NCI-H187 (cell line): ENCODE results near the gene BBX.

Experiments
- DNase-seq, 2 experiments: peaks; one replicate each; lab custom pipeline; 2025; lab: John Stamatoyannopoulos, UW

BBX gene

DNA sequence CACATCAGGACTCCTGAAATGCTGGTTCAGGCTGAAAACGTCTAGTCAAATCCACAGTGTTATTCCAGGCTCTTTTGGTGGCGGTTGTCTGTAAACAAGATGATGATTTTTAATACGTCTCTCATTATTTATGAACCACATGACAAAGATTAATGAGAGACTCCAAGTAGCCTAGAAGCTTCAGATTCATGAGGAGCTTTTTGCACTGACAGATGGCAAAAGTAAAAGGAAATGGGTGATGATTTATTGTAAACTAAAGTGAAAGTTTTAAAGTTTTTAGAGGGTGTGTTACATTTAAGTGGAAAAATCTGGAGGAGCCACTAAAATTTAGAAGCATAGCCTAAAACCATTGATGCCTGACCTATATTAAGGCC, 77.0 kb downstream of the BBX start:
- no peak for DNase-seq

DNA sequence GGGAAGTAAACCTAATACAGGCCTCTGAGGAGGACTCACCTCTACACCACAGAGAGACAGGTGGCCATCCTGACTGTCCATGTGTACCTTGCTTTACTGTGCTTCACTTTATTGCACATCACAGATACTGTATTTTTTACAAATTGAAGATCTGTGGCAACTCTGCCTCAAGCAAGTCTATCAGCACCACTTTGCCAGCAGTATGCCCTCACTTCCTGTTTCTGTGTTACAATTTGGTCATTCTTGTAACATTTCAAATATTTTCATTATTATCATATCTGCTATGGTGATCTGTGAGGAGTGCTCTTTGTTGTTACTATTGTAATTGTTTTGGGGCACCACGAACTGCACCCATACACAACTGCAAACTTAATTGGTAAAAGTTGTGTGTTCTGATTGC, 78.0 kb downstream of the BBX start:
- no peak for DNase-seq

DNA sequence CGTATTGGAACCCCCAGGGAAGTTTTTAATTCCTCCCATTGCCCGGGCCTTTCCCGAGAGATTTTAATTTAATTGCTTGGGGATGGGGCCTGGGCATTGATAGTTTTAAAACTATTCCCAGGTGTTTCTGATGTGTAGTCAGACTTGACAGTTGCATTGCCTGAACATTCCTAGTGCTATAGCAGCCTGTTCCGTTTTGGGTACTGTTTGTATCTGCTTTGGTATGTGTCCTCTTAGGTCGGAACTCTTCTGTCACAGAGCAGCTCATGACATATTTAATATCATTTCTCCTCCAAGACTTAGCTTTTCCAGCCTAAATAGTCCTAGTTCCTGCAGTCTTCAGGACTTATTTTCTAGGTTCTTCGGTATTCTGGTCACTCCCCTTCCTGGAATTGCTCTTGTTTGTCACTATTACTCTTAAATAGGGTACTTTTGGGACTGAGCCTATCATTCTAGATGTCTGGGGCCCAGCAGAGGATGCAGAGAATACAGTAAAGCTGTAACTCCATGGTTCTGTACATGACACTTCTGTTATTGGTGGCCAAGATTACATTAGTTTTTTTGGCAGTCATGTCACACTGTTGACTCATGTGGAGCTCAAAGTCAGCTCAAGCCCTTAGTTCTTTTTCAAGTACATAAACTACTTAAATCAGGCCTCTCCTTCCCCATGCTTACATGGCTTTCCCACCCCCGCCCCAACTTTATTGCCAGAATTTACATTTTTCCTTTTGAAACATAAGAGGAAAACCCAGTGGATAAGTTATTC, 81.5 kb downstream of the BBX start:
- DNase-seq: no peak

DNA sequence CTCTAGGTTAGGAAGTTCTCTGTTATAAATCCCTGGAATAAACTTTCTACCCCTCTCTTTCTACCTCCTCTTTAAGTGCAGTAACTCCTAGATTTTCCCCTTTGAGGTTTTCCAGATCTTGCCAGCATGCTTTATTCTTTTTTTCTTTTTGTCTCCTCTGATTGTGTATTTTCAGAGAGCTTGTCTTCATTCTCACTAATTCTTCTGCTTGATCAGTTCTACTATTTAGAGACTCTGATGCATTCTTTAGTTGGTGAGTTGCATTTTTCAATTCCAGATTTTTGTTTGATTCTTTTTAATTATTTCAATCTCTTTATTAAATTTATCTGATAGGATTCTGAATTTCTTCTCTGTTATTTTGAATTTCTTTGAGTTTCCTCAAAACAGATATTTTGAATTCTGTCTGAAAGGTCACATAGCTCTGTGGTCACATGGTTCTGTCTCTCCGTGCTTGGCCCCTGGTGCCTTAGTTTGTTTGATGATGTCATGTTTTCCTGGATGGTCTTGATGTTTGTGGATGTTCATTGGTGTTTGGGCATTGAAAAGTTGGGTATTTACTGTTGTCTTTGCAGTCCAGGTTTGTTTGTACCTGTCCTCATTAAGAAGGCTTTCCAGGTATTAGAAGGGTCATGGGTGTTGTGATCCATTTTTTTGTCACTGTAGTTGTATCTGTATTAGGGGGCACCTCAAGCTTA, 89.2 kb downstream of the BBX start:
- DNase-seq: no peak

DNA sequence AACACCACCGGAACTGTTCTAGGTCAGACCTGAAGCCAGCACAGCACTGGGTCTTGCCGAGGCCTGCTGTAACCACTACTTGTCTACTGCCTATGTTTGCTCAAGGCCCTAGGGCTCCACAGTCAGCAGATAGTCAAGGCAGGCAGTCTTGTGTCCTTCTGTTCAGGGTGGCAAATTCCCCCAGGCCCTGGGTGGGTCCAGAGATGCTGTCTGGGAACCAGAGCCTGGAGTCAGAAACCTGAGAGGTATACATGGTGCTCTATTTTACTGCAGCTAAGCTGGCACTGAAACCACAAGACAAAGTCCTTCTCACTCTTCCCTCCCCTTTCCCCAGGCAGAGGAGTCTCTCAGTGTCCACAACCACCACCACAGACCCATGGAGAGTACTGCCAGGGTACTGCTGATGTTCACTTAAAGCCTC, 89.9 kb downstream of the BBX start:
- DNase-seq: no peak

DNA sequence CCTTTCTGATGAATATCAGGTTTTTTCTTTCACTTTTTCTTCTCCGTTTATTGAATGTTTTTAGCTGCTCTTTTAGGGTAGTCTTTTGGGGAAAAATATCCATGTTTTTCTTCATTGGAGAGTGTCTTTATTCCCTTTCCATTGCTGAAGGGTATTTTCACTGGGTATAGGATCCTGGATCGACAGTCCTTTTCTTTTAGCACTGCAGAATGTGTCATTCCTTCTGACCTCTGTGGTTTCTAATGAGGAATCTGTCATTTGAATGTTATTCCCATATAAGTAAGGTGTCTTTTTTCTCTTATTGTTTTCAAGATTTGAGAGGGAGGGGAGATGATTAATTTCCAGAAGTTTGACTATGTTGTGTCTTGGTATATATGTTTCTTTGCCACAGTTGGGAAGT, 96.8 kb downstream of the BBX start:
- DNase-seq: no peak

DNA sequence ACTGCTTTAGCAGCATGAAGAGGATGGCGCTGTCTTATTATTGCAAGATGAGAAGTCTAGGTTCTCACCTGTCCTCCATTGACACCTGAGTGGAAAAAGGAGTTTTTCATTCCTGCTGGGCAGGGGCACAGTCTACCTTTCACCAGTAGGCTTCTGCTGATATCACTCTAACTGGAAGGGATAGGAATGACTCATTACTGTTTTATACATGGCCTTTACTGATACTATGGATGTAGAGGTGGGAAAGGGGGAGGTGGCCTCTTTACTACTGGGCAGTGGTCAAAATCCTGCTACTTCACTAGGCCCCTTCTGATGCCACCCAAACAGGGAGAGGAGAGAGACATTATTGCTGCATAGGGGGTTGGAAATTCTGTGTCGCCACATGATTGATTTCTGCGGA, 97.8 kb downstream of the BBX start:
- no peak for DNase-seq

DNA sequence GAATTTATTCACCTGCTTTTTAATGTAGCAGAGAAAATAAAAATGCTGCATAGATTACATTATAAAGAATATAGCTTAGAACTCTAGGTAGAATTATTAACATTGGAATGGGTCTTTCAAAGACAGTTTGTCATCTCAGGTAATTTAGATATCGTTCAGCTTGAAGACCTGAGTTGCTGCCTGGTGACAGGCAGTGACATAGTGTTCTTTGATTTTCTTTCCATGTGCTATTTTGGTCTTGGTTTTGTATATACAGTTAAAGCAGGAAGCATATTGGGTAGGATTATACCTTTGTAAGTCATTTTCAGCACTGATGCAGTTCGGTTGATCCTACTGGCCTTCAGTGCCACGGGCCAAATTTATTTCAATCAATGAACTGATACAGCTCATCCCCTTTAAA, 98.7 kb downstream of the BBX start:
- no peak for DNase-seq

DNA sequence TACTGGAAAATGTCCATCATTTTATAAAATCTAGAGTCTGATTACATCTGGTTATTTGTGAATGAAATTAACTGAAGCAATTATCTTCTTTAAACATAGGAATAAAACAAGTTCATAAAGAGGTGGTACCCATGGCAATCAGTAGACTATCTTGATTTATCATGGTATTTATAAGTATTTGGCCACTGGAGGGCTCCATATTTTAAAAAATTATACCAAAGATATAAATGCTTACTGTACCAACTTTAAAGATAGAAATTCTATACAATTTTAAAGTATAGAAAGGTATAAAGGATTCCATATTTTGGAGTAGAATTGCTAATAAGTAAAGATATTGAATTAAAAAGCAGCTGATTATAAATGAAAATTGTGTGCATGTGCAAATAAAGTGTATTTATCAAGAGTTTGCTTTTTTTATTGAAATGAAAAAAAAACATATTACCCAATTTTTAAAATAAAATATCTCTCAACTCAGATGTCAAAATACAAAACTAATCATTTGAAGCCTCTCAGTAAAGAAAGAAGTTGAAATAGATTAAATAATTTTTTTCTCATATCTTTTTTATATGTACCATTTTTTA, 105.3 kb downstream of the BBX start:
- no peak for DNase-seq

DNA sequence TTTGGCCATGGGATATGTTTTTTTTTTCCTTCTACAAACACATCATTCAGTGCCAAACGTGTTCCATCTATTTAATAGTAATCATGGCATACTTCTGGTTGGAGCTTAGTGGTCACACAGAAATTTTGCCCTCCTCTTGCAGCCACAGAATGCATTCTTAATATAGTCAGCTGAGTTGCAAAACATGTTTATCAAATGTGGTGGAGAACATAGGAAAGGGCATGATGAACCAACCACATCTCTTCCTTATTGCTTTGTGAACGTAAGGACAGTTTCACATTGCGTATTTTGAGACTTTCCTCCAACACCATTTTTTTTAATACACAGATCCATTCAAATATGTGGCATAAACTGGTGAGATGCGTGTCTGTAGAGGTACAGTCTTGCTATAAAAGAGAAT, 106.8 kb downstream of the BBX start:
- DNase-seq: no peak

DNA sequence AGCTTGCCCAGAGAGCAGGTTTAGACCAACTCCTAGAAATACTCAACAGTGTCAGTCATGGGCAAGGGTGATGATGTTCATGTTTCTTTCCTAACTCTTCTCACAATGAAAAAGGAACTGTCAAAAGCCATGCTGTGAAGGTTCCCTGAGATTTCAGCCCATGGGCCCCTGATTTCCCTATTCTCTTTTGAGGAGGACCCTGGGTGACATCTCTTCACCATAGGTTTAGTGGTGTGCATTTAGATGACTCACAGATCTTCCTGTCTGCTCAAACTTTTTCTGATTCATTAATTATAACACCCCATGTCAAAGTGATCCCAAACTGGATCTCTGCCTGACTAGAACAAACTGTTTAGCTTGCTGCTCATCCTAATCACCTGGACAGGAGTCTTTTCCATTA, 108.0 kb downstream of the BBX start:
- no peak for DNase-seq

DNA sequence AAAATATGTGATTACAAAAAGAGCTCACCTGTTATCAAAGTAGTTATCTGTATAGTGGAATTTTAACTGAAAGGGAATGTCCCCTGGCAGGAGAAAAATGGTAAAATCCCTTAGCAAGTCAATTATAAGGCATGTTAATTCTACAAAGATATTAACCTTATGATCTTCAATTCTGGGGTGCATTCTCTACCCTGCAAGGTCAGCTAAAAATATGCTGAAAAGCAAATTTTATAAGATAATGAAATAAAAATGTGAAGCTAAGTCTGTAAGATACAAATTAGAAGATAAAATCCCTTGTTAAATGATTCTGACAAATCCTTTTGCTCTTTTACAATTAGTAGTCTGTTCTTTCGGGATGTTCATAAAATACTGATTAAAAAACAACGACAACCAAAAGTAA, 109.8 kb downstream of the BBX start:
- no peak for DNase-seq

DNA sequence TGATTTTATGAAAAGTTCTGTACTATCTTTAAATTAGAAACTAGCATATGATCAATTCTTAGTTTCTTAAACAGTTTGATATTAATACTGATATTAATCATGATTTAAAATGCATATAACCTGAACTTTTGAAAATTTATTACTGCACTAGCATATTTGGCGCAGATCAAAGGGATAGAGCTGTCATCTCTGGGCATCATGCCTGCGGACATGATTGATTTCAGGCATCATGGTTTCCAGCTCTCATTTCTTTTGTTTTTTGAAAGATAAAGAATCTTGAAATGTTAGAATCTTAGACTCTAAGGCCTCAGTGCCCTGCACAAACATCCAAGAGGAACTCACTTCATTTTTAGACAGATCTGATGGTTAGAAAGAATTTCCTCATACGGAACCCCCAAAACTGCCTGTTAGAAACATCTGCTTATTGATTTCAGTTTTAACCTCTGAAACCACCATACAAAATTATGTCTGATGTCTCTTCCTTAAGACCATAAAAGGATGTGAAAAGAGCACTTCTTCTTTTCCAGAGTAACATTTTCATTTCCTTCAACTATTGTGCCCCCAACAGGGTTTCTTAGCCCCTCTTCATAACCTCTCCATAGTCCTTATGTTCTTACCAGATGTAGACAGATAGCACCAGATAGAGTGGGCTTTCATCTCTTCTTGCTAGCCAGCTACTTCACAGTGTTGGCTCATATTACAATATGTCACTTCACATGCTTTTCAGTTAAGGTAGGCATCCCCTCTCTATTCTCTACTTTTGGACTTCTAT, 110.8 kb downstream of the BBX start:
- DNase-seq: no peak

DNA sequence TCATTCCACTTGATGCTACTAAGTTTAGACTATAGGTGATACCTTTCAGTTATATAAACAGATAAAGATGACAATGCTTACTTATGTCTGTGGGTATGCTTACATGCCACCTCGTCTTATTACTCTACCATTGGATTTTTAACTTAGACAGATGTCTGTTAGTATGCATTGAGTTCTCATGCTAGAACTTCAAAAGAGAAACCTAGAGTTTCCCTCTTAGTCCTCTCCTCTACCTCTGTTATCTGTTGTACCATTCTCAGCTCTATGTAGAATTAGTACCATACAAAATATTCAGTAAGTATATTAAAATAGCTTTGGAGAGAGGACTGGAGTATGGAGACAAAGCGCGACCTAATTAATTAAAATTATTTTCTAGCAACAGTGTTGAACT, 111.3 kb downstream of the BBX start:
- DNase-seq: no peak

DNA sequence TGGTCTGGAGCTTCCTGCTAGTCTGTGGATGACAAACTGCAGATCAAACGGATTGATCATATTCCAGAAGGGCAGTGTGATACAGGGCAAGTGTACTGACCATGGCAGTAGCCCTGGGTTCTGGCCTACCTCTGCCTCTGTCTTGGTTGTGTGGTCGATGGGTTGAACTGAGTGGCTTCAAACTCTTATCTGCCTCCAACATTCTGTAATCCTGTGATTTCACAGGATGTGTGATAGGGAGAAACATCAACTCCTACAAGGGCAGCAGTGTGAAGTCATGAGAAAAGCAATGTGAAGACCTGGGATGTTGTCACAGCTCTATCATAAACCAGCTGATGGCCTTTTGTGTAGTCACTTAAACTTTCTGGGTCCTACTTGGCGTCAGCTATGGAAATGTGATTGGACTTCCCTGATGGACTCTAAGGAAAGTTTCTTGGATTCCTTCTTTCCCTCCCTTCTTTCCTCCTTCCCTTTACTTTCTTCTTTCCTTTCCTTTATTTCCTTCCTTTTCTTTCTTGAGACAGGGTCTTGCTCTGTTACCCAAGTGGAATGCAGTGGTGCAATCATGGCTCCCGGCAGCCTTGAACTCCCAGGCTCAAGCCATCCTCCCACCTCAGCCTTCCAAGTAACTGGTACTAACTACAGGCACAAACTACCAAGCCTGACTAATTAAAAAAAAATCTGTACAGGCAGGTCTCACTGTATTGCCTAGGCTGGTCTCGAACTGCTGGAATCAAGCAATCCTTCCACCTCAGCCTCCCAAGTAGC, 114.8 kb downstream of the BBX start:
- DNase-seq: no peak

DNA sequence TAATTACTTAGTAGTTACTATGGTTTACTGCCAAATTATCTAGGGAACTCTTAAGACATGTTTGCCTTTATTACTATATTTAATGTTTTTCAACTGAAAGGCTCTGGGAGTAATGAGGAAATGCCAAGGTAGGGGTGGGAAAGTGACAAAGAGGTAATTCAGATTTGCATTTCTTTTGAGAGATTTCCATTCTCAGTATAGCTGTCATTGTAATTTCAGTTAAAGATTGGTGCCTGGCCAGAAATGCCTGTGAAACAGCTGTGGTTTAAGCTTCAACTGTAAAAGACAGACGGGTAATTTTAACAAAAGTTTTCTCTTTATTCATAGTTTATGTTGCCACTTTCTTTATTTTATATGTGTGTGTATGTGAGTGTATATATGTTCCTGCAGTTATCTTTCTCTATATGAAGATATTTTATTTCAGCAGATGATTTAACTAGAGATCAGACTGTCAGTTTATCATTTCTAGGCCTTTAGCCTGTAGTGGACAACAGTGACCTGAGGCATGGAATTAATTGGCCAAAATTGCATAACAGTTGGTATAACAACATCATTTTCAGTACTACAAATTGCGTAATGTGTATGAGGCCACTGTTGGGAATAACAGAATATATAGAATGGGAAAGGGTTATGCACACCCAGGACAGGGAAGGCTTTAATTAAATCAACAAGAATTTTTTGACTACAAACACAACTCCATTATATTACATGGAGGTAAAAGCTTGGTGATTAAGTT, 119.0 kb downstream of the BBX start:
- no peak for DNase-seq

DNA sequence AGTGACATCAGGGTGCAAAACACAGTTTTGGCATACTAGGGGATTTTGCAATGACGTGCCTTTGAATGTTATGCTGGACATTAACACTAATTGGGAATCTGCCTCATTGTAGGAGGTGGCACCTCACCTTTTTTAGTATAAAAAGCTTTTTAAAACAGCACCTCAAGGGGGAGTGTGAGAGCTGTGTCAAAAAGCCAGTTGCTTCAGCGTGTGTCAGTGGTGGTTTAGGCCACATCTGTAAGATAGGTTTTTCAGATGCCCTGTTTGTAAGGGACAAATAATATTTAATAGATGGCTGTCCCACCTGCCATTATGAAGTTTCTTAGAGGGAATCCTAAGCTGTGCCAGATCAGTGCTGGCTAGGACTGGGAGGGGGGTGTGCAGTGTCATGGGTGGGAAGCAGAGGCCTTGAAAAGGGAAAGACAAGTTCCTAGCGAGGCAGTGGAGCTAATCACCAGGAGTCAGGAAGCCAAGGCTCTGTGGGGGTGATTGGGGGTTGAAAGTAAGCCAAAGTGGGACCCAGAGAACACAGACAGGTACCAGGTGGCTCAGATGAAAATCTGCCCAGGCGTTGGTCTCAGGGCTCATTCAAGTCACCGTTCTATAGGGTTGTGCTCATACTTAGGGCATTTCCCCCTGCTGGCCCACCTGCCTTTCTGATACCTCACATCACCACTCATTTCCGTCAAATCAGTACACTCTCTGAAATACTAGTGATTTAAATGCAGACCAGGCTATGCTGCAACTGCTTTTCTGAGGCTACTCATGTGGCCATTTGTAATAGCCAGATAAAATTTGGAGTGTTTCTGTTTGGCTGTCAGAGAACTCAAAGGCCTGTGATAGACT, 120.5 kb downstream of the BBX start:
- no peak for DNase-seq

DNA sequence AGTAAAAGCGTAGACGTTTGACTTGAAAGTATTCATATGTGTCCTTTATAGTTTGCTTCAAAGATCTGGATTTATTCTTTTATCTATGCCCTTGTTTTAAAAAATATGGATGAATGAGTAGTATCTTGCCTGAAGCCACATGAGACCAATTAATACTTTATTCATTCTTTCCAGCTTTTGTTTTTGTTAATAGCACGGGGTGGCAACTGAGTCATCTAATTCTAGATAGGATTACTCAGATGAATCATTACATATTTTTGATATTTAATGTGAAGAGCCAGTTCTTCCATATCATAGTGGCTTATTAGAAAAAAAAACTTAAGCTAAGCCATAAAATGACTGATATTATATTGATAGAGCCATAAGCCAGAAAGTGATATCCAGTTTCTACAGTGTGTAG, 121.9 kb downstream of the BBX start:
- DNase-seq: no peak

DNA sequence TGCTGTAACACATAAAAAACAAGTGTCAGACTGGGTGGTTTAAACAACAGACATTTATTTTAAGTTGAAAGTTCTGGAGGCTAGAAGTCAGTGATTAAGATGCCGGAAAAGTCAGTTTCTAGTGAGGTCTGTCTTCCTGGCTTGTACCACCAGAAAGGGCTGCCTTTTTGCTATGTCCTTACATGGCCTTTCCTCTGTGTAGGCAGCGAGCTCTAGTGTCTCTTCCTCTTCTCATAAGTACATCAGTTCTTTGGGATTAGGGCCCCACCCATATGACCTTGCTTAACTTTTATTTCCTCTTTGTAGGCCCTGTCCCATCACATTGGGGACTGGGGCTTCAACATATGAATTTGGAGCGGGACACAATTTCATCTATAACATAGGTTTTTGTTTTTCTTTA, 128.0 kb downstream of the BBX start:
- DNase-seq: no peak

DNA sequence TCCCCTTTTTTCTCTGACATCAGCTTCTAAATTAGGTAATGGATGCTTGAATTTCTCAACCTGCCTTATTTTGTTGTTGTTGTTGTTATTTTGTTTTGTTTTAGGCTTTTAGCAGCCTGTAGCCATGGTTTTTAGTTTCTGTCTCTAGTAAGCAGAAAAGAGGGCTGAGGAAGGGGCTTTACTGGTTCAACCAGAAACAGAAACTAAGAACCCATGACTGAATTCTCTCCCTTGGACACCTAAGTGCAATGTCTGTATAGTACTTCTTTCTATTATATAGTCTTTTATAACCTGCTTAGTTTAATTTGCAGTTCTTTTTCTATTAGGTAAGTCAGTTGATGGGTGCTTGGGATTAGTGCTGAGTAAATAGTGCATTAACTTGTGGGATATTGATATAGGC, 129.0 kb downstream of the BBX start:
- DNase-seq: no peak
